WTC11 (cell line): ENCODE results near the gene BPHL. TPM values are rescaled to one million over a fixed set of nuclear protein-coding genes. Genes with fewer than 3 reads are reported as not detected.

Experiments used
- ATAC-seq: fragments of 200-7000 bp; cut with Tn5 transposase; 2 replicates; pipeline ENCODE4 v1.10.0; 2021; ENCODE audit warnings: mild to moderate bottlenecking, moderate library complexity
- CTCF ChIA-PET: fragments of 300-600 bp; sonication (Branson Sonifier 250); formaldehyde crosslinking; loops from one replicate; lab custom pipeline; 2021; ENCODE audit warnings: antibody characterized with exemption; lab: Charles Lee
- POLR2A ChIA-PET: fragments of 350-600 bp; sonication (Branson Sonifier 250); formaldehyde crosslinking; loops from one replicate; lab custom pipeline; 2021; ENCODE audit warnings: antibody characterized with exemption; lab: Charles Lee
- DNase-seq: peaks from one replicate; pipeline ENCODE4 v3.0.0; 2021; ENCODE audit warnings: low spot score
- H3K27ac Mint-ChIP-seq: 2 replicates; pipeline ENCODE4 v1.8.0; 2021; ENCODE audit warnings: mixed read lengths
- H3K27me3 Mint-ChIP-seq: 2 replicates; pipeline ENCODE4 v1.8.0; 2021; ENCODE audit warnings: low read depth, mild to moderate bottlenecking, moderate library complexity, mixed read lengths
- H3K36me3 Mint-ChIP-seq: 2 replicates; pipeline ENCODE4 v1.8.0; 2021; ENCODE audit warnings: mixed read lengths
- H3K4me1 Mint-ChIP-seq: 2 replicates; pipeline ENCODE4 v1.8.0; 2022; ENCODE audit warnings: mixed read lengths
- H3K4me3 Mint-ChIP-seq: 2 replicates; pipeline ENCODE4 v1.8.0; 2021; ENCODE audit warnings: mild to moderate bottlenecking, moderate library complexity, mixed read lengths
- H3K9me3 Mint-ChIP-seq: 2 replicates; pipeline ENCODE4 v1.8.0; 2021; ENCODE audit warnings: mixed read lengths
- ATF1 ChIP-seq: sonication (generic); formaldehyde crosslinking; IDR thresholded peaks from 2 replicates; pipeline ENCODE4 v1.8.1; 2023; ENCODE audit warnings: mild to moderate bottlenecking, moderate library complexity, missing genetic modification reagents
- ATF2 ChIP-seq: sonication (generic); formaldehyde crosslinking; IDR thresholded peaks from 2 replicates; pipeline ENCODE4 v1.8.1; 2022; ENCODE audit warnings: low read depth, missing genetic modification reagents, borderline replicate concordance
- ATF6 ChIP-seq: sonication (generic); formaldehyde crosslinking; IDR thresholded peaks from 2 replicates; pipeline ENCODE4 v1.8.1; 2023; ENCODE audit warnings: mild to moderate bottlenecking, missing genetic modification reagents
- CREB1 ChIP-seq: sonication (generic); formaldehyde crosslinking; IDR thresholded peaks from 2 replicates; pipeline ENCODE4 v1.8.0; 2023; ENCODE audit warnings: mild to moderate bottlenecking, missing genetic modification reagents
- CREM ChIP-seq: sonication (generic); formaldehyde crosslinking; IDR thresholded peaks from 2 replicates; pipeline ENCODE4 v1.8.1; 2022; ENCODE audit warnings: mild to moderate bottlenecking, missing genetic modification reagents, moderate library complexity
- ESRRA ChIP-seq: sonication (generic); formaldehyde crosslinking; IDR thresholded peaks from 2 replicates; pipeline ENCODE4 v1.8.1; 2022; ENCODE audit warnings: mild to moderate bottlenecking, missing genetic modification reagents, borderline replicate concordance
- FOXP1 ChIP-seq: sonication (generic); formaldehyde crosslinking; IDR thresholded peaks from 2 replicates; pipeline ENCODE4 v1.8.0; 2022; ENCODE audit warnings: missing genetic modification reagents, mild to moderate bottlenecking, moderate library complexity, borderline replicate concordance
- IRF1 ChIP-seq: sonication (generic); formaldehyde crosslinking; IDR thresholded peaks from 2 replicates; pipeline ENCODE4 v1.8.0; 2023; ENCODE audit warnings: missing genetic modification reagents
- KAT7 ChIP-seq: sonication (generic); formaldehyde crosslinking; IDR thresholded peaks from 2 replicates; pipeline ENCODE4 v1.8.1; 2023; ENCODE audit warnings: missing genetic modification reagents, mild to moderate bottlenecking, borderline replicate concordance
- MAX ChIP-seq: sonication (generic); formaldehyde crosslinking; IDR thresholded peaks from 2 replicates; pipeline ENCODE4 v1.8.0; 2022; ENCODE audit warnings: mild to moderate bottlenecking, missing genetic modification reagents
- NFE2L1 ChIP-seq: sonication (generic); formaldehyde crosslinking; IDR thresholded peaks from 2 replicates; pipeline ENCODE4 v1.8.1; 2023; ENCODE audit warnings: missing genetic modification reagents
- RORB ChIP-seq: fragments of 250-450 bp; sonication (Bioruptor Pico); IDR thresholded peaks from 2 replicates; pipeline ENCODE4 v1.9.0; 2021; ENCODE audit warnings: mild to moderate bottlenecking
- SMAD4 ChIP-seq: sonication (generic); formaldehyde crosslinking; IDR thresholded peaks from 2 replicates; pipeline ENCODE4 v1.8.0; 2022; ENCODE audit warnings: mild to moderate bottlenecking, missing genetic modification reagents
- ZNF138 ChIP-seq: sonication (generic); formaldehyde crosslinking; conservative IDR thresholded peaks from 2 replicates; pipeline ENCODE4 v1.8.1; 2022; ENCODE audit warnings: mild to moderate bottlenecking, moderate library complexity, missing genetic modification reagents
- ZNF317 ChIP-seq: sonication (generic); formaldehyde crosslinking; IDR thresholded peaks from 2 replicates; pipeline ENCODE4 v1.8.1; 2023; ENCODE audit warnings: low read depth, mild to moderate bottlenecking, moderate library complexity, missing genetic modification reagents, borderline replicate concordance
- ZNF423 ChIP-seq: fragments of 250-450 bp; sonication (Bioruptor Pico); IDR thresholded peaks from 2 replicates; pipeline ENCODE4 v2.1.2; 2022; ENCODE audit warnings: mild to moderate bottlenecking, moderate library complexity
- ZSCAN18 ChIP-seq: fragments of 250-450 bp; sonication (Bioruptor Pico); IDR thresholded peaks from 2 replicates; pipeline ENCODE4 v2.1.2; 2022; ENCODE audit warnings: mild to moderate bottlenecking, moderate library complexity
- total RNA-seq: library from RNA; stranded (reverse); gene quantifications from 3 replicates; pipeline ENCODE4 v1.2.3, GENCODE V29; 2021
- TF ChIP-seq, protein P1 (sequence below): sonication (generic); formaldehyde crosslinking; IDR thresholded peaks from 2 replicates; pipeline ENCODE4 v1.8.1; 2022; ENCODE audit warnings: mild to moderate bottlenecking, moderate library complexity, missing genetic modification reagents
- TF ChIP-seq, protein P2 (sequence below): sonication (generic); formaldehyde crosslinking; IDR thresholded peaks from 2 replicates; pipeline ENCODE4 v1.8.1; 2023; ENCODE audit warnings: mild to moderate bottlenecking, missing genetic modification reagents, moderate library complexity

Gene BPHL
- total RNA-seq, 1 experiment from 2014 or later, result 29.7 TPM

GRCh38 chr6:3114377-3114776 lies 4.1 kb upstream of the BPHL start:
- DNase-seq (no peak), ATAC-seq (no peak)
- H3K27me3 Mint-ChIP-seq, result no peaks in the 10 kb centered on the region
- H3K4me3 Mint-ChIP-seq, result no peak overlapping the region
- ChIA-PET POLR2A (no interaction called here), CTCF (no interaction called here)
- TF ChIP-seq CREM (no peak), KAT7 (CRISPR knock-in tag) (no peak), ZNF423 (CRISPR knock-in tag) (no peak), ZNF317 (CRISPR knock-in tag) (no peak), ESRRA (no peak), CREB1 (CRISPR knock-in tag) (no peak)
- peaks cover 20% of the 10 kb centered on the region for H3K36me3 Mint-ChIP-seq
- peaks cover 17% of the 10 kb centered on the region for H3K4me1 Mint-ChIP-seq
- no peak overlapping the region for H3K27ac Mint-ChIP-seq
- H3K9me3 Mint-ChIP-seq, result no peaks in the 10 kb centered on the region

DNA sequence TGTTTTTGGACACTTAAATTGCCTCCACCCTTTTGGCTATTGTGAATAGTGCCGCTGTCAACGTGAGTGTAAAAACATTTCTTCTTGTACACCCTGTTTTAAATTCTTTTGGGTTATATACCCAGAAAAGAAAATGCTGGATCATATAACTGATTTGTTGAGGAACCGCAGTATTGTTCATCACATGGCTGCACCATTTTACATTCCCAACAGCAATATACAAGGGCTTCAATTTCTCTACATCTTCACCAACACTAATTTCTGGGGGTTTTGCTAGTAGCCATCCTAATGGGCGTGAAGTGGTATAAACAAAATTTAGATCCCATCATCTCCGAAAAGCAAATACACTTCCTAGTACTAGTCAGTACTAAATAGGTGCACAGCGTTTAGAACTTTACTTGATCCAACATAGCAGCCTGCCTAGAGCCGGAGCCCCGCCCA lies 579 bp upstream of the BPHL start:
- Mint-ChIP-seq H3K27me3 (no peaks in the 10 kb centered on the region), H3K4me3 (peak overlapping the region; percentile 71), H3K27ac (peak overlapping the region; percentile 97), H3K36me3 (peaks cover 7% of the 10 kb centered on the region), H3K4me1 (peaks cover 25% of the 10 kb centered on the region), H3K9me3 (no peaks in the 10 kb centered on the region)
- no peak for ATAC-seq
- ChIA-PET POLR2A (no interaction called here), CTCF (interaction anchor here (0.6 to 4.0 kb wide), 5 partner anchors 9 to 272 kb away, joined by 3 to 13 read pairs (median 4); partner anchors contain the start of gene NQO2)
- no peak for TF ChIP-seq NFE2L1 (CRISPR knock-in tag)
- no peak for TF ChIP-seq FOXP1 (CRISPR knock-in tag)
- TF ChIP-seq, protein P1, sequence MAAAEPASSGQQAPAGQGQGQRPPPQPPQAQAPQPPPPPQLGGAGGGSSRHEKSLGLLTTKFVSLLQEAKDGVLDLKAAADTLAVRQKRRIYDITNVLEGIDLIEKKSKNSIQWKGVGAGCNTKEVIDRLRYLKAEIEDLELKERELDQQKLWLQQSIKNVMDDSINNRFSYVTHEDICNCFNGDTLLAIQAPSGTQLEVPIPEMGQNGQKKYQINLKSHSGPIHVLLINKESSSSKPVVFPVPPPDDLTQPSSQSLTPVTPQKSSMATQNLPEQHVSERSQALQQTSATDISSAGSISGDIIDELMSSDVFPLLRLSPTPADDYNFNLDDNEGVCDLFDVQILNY (CRISPR knock-in tag), result no peak
- TF ChIP-seq ATF2 (CRISPR knock-in tag), result no peak
- TF ChIP-seq RORB (CRISPR knock-in tag), result no peak
- TF ChIP-seq ATF6, result no peak
- no peak for TF ChIP-seq ZNF138
- no peak for TF ChIP-seq MAX (CRISPR knock-in tag)
- TF ChIP-seq ATF1 (CRISPR knock-in tag), result no peak
- no peak for TF ChIP-seq ZSCAN18 (CRISPR knock-in tag)
- TF ChIP-seq SMAD4 (CRISPR knock-in tag), result no peak
- TF ChIP-seq, protein P2, sequence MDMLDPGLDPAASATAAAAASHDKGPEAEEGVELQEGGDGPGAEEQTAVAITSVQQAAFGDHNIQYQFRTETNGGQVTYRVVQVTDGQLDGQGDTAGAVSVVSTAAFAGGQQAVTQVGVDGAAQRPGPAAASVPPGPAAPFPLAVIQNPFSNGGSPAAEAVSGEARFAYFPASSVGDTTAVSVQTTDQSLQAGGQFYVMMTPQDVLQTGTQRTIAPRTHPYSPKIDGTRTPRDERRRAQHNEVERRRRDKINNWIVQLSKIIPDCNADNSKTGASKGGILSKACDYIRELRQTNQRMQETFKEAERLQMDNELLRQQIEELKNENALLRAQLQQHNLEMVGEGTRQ (CRISPR knock-in tag), result no peak
- no peak for TF ChIP-seq IRF1 (CRISPR knock-in tag)
- no peak for DNase-seq
